WERI-Rb-1 (cell line): ENCODE measurements around the gene USB1.

Source experiments
- DNase-seq: peaks from one replicate; pipeline ENCODE4 v3.0.0-alpha.2; 2020
- H3K27ac ChIP-seq: fragments of 250-450 bp; sonication (Bioruptor Pico); 2 replicates; pipeline ENCODE4 v1.5.1; 2020; ENCODE audit warnings: mild to moderate bottlenecking, moderate library complexity
- H3K27me3 ChIP-seq: fragments of 250-450 bp; sonication (Bioruptor Pico); 2 replicates; pipeline ENCODE4 v1.5.1; 2021; ENCODE audit warnings: mild to moderate bottlenecking, low read depth, moderate library complexity; ENCODE audit not compliant: insufficient read depth, severe bottlenecking
- H3K36me3 ChIP-seq: fragments of 250-450 bp; sonication (Bioruptor Pico); 2 replicates; pipeline ENCODE4 v1.5.1; 2020; ENCODE audit warnings: mild to moderate bottlenecking, moderate library complexity
- H3K4me3 ChIP-seq: 2 replicates; pipeline ENCODE4 v1.5.1; 2011; ENCODE audit warnings: low read depth, mild to moderate bottlenecking, control low read depth, low read length
- H3K9me3 ChIP-seq: fragments of 250-450 bp; sonication (Bioruptor Pico); 2 replicates; pipeline ENCODE4 v1.5.1; 2021; ENCODE audit warnings: mild to moderate bottlenecking, moderate library complexity; ENCODE audit not compliant: severe bottlenecking
- CTCF ChIP-seq: IDR thresholded peaks from 2 replicates; pipeline ENCODE4 v1.5.1; 2011; ENCODE audit warnings: low read depth, mild to moderate bottlenecking, control low read depth, inconsistent platforms, low read length

Gene USB1

GRCh38 chr16:58016840-58017446, 15.7 kb downstream of the USB1 start:
- peaks cover 7% of the 10 kb centered on the region for H3K36me3 ChIP-seq
- DNase-seq, result no peak
- no peak for TF ChIP-seq CTCF

GRCh38 chr16:58018803-58019202, 17.6 kb downstream of the USB1 start:
- peak; percentile 68 for DNase-seq
- Histone ChIP-seq H3K27me3 (no peaks in the 10 kb centered on the region), H3K9me3 (no peaks in the 10 kb centered on the region), H3K36me3 (peaks cover 2% of the 10 kb centered on the region; the same call in 1 of the 2 replicates), H3K27ac (no peak overlapping the region), H3K4me3 (no peak overlapping the region)
- TF ChIP-seq CTCF, result peak; percentile 65

More at GRCh38 chr16:58016840-58017446, 15.7 kb downstream of the USB1 start:
- no peak overlapping the region for H3K4me3 ChIP-seq
- no peaks in the 10 kb centered on the region for H3K27me3 ChIP-seq
- H3K27ac ChIP-seq, result no peak overlapping the region
- H3K9me3 ChIP-seq, result no peaks in the 10 kb centered on the region

- Histone ChIP-seq H3K9me3 (no peaks in the 10 kb centered on the region), H3K36me3 (0 out of 2 replicates have a peak, but pooled peaks cover 2% of the 10 kb centered on the region), H3K27me3 (no peaks in the 10 kb centered on the region), H3K27ac (no peak overlapping the region), H3K4me3 (no peak overlapping the region)
- no peak for DNase-seq
- TF ChIP-seq CTCF, result no peak
These were observed 18.8 kb downstream of the USB1 start for GRCh38 chr16:58019866-58020538.

GRCh38 chr16:58020628-58021521, 19.7 kb downstream of the USB1 start:
- no peaks in the 10 kb centered on the region for H3K27me3 ChIP-seq
- no peak overlapping the region for H3K4me3 ChIP-seq
- H3K36me3 ChIP-seq, result 0 out of 2 replicates have a peak, but pooled peaks cover 2% of the 10 kb centered on the region
- peak; percentile 46 for DNase-seq
- peak; percentile 78 for TF ChIP-seq CTCF
- H3K9me3 ChIP-seq, result no peaks in the 10 kb centered on the region
- no peak overlapping the region for H3K27ac ChIP-seq

- Histone ChIP-seq H3K27me3 (no peaks in the 10 kb centered on the region), H3K36me3 (0 out of 2 replicates have a peak, but pooled peaks cover 2% of the 10 kb centered on the region), H3K4me3 (no peak overlapping the region), H3K9me3 (no peaks in the 10 kb centered on the region), H3K27ac (no peak overlapping the region)
- TF ChIP-seq CTCF, result no peak
- DNase-seq, result no peak
These were observed 20.7 kb downstream of the USB1 start for GRCh38 chr16:58021661-58022551.
